RWPE2 (cell line): ENCODE data around the gene PTPRT.
A peak's percentile ranks its signal among the peaks of the same experiment; 100 is the strongest.

Source experiments
- ATAC-seq: fragments of 200-7000 bp; cut with Tn5 transposase; 3 replicates; pipeline ENCODE4 v1.9.1; 2021; ENCODE audit warnings: low read depth
- DNase-seq: peaks from one replicate; pipeline ENCODE4 v3.0.0-alpha.2; 2020; ENCODE audit warnings: low spot score
- H3K27ac ChIP-seq: fragments of 450-650 bp; 2 replicates; pipeline ENCODE4 v1.5.1; 2017; ENCODE audit warnings: mild to moderate bottlenecking; ENCODE audit not compliant: poor library complexity, severe bottlenecking
- H3K27me3 ChIP-seq: fragments of 250-450 bp; sonication (Bioruptor Pico); 2 replicates; pipeline ENCODE4 v1.5.1; 2021; ENCODE audit warnings: mild to moderate bottlenecking, moderate library complexity; ENCODE audit not compliant: insufficient read depth, poor library complexity, severe bottlenecking
- H3K36me3 ChIP-seq: fragments of 250-450 bp; sonication (Bioruptor Pico); 2 replicates; pipeline ENCODE4 v1.5.1; 2020; ENCODE audit warnings: low read depth, mild to moderate bottlenecking, moderate library complexity
- H3K4me1 ChIP-seq: fragments of 250-450 bp; sonication (Bioruptor Pico); 2 replicates; pipeline ENCODE4 v1.5.1; 2021; ENCODE audit warnings: mild to moderate bottlenecking, moderate library complexity; ENCODE audit not compliant: insufficient read depth, poor library complexity, severe bottlenecking
- H3K4me3 ChIP-seq: fragments of 250-450 bp; sonication (Bioruptor Pico); 2 replicates; pipeline ENCODE4 v1.5.1; 2021; ENCODE audit warnings: mild to moderate bottlenecking, moderate library complexity; ENCODE audit not compliant: severe bottlenecking
- H3K9me3 ChIP-seq: fragments of 250-450 bp; sonication (Bioruptor Pico); 2 replicates; pipeline ENCODE4 v1.5.1; 2021; ENCODE audit warnings: mild to moderate bottlenecking, moderate library complexity; ENCODE audit not compliant: severe bottlenecking
- CTCF ChIP-seq: fragments of 450-650 bp; IDR thresholded peaks from one replicate; pipeline ENCODE4 v1.5.1; 2017; ENCODE audit warnings: mild to moderate bottlenecking, moderate library complexity; ENCODE audit not compliant: poor library complexity, severe bottlenecking

The PTPRT gene

DNA sequence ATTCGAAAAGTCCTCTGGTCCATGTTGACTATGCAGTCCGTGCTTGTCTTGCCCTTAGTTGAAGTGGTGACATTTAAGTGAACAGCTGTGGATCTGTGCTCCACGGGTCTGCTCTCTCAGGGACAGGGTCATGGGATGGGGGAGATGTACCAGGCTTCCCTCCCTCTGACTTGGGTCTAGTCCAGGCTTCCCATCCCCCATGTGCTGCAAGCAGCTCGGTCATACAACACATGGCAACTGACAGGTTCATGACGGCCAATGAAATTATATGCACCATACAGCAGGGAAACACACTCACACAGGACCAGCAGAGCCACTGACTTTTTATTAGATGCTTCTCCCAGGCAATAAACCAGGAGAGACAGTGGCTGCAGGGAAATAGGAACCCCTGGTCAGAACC, 201.4 kb downstream of the PTPRT start:
- no peaks in the 10 kb centered on the region for H3K36me3 ChIP-seq
- ATAC-seq, result no peak

GRCh38 chr20:42987376-42988114, 202.2 kb downstream of the PTPRT start:
- TF ChIP-seq CTCF, result no peak
- no peaks in the 10 kb centered on the region for H3K36me3 ChIP-seq
- H3K9me3 ChIP-seq, result no peaks in the 10 kb centered on the region
- H3K4me1 ChIP-seq, result peaks cover 16% of the 10 kb centered on the region
- H3K27ac ChIP-seq, result peak overlapping the region; percentile 89
- DNase-seq (no peak), ATAC-seq (no peak)
- H3K27me3 ChIP-seq, result no peaks in the 10 kb centered on the region
- H3K4me3 ChIP-seq, result no peak overlapping the region

More for the DNA sequence above, 201.4 kb downstream of the PTPRT start:
- no peak for DNase-seq
- Histone ChIP-seq H3K27ac (no peak overlapping the region), H3K4me1 (peaks cover 16% of the 10 kb centered on the region), H3K9me3 (no peaks in the 10 kb centered on the region), H3K4me3 (no peak overlapping the region), H3K27me3 (no peaks in the 10 kb centered on the region)
- TF ChIP-seq CTCF, result no peak

DNA sequence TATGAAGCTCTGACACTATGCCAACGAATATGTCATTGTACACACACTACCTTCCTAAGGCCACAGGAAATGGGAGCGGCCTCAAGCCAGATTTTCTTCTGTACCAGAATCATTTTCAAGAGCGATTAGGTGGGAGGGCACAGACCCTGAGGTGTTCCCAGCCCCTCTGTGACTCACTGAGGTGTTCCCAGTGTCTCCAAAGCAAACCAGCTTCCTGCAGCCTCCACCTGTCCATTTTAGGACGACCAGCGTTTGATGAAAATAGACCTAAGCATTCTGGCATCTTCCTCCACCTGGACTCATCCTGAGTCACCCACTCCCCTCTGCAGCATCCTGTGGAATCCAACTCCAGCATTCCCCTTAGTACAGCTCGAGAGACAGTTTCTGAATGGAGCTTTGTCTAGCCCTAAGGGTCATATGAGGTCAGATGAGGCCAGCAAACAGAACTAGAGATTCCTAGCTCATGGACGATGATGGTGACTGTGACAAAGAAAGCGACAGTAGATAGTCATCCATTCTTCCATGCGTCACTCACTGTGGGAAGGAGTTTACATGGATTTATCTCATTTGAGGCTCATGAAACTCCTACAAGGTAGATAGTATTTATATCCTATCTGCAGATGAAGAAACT, 203.4 kb downstream of the PTPRT start:
- peak; percentile 95 for ATAC-seq
- Histone ChIP-seq H3K9me3 (peaks cover 2% of the 10 kb centered on the region), H3K36me3 (no peaks in the 10 kb centered on the region), H3K4me1 (peaks cover 16% of the 10 kb centered on the region), H3K27ac (peak overlapping the region; percentile 89), H3K4me3 (no peak overlapping the region), H3K27me3 (no peaks in the 10 kb centered on the region)
- DNase-seq, result peak; percentile 95
- no peak for TF ChIP-seq CTCF

DNA sequence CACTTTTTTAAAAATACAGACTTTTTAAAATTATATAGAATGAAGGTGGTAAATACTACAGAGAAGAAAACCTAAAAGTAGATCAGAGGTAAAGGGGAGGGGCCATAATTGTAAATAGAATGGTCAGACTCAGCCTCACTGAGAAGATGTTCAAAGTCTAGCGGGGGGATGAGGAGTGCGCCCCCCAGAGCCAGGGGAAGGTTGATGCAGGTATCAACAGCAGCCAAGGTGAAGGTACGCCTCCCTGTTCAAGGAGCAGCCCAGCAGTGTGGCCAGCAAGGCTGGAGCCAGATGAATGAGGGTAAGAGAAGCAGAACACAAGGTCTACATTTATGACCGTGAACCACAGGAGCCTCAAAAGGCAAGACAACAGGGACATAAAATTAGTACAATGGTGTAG, 204.1 kb downstream of the PTPRT start:
- Histone ChIP-seq H3K4me3 (no peak overlapping the region), H3K9me3 (peaks cover 4% of the 10 kb centered on the region), H3K36me3 (no peaks in the 10 kb centered on the region), H3K4me1 (peaks cover 16% of the 10 kb centered on the region), H3K27ac (peak overlapping the region; percentile 89), H3K27me3 (no peaks in the 10 kb centered on the region)
- peak; percentile 26 for TF ChIP-seq CTCF
- no peak; the same call in 2 of the 3 replicates for ATAC-seq
- DNase-seq, result no peak

- ATAC-seq (no peak), DNase-seq (no peak)
- no peak overlapping the region for H3K4me3 ChIP-seq
- no peak overlapping the region for H3K27ac ChIP-seq
- peaks cover 7% of the 10 kb centered on the region for H3K9me3 ChIP-seq
- no peak for TF ChIP-seq CTCF
- peaks cover 16% of the 10 kb centered on the region for H3K4me1 ChIP-seq
- H3K27me3 ChIP-seq, result no peaks in the 10 kb centered on the region
- no peaks in the 10 kb centered on the region for H3K36me3 ChIP-seq
Observed at GRCh38 chr20:42982218-42982617, 207.5 kb downstream of the PTPRT start.
